OCI-LY7 (cell line): Measurements from ENCODE around the gene TRNT1. TPM values are rescaled to one million over a fixed set of nuclear protein-coding genes. Genes with fewer than 3 reads are reported as not detected.

ENCODE experiments used
- BruUV-seq: library from RNA; stranded (reverse); fragments of 400-500 nt; replicated peaks from 2 replicates; lab custom pipeline; 2021; lab: Mats Ljungman, UMichigan
- CTCF ChIA-PET: fragments of 300-600 bp; sonication (Branson Sonifier 250); formaldehyde crosslinking; loops from one replicate; lab custom pipeline; 2022; ENCODE audit warnings: antibody characterized with exemption; ENCODE audit not compliant: unreplicated experiment; lab: Charles Lee
- POLR2A ChIA-PET: fragments of 300-600 bp; sonication (Branson Sonifier 250); formaldehyde crosslinking; loops from one replicate; lab custom pipeline; 2022; ENCODE audit warnings: antibody characterized with exemption; lab: Charles Lee
- DNase-seq: peaks from one replicate; pipeline ENCODE4 v3.0.0-alpha.2; 2015; ENCODE audit warnings: low spot score
- H2AFZ ChIP-seq: fragments of 200-600 bp; sonication (generic), shearing (Covaris generic); 2 replicates; pipeline ENCODE4 v1.6.1; 2014; ENCODE audit warnings: mild to moderate bottlenecking, antibody characterized with exemption, low read length, moderate library complexity
- H3K27ac ChIP-seq: fragments of 200-600 bp; sonication (generic); 2 replicates; pipeline ENCODE4 v1.5.1; 2014; ENCODE audit warnings: mixed run types, low read depth, mild to moderate bottlenecking, moderate library complexity, low read length, inconsistent platforms; ENCODE audit not compliant: poor library complexity, severe bottlenecking
- H3K36me3 ChIP-seq: fragments of 200-600 bp; sonication (generic); 2 replicates; pipeline ENCODE4 v1.6.1; 2014; ENCODE audit warnings: mild to moderate bottlenecking, antibody characterized with exemption, low read length, moderate library complexity, mixed read lengths; ENCODE audit not compliant: insufficient read depth
- H3K4me1 ChIP-seq: fragments of 200-600 bp; sonication (generic); 2 replicates; pipeline ENCODE4 v1.5.1; 2014; ENCODE audit warnings: mild to moderate bottlenecking, low read length; ENCODE audit not compliant: insufficient read depth, poor library complexity, severe bottlenecking
- H3K4me2 ChIP-seq: fragments of 200-600 bp; sonication (generic); 2 replicates; pipeline ENCODE4 v1.6.1; 2014; ENCODE audit warnings: mild to moderate bottlenecking, low read length
- H3K4me3 ChIP-seq: fragments of 200-600 bp; sonication (generic); 2 replicates; pipeline ENCODE4 v1.5.1; 2014; ENCODE audit warnings: mild to moderate bottlenecking, low read depth, low read length; ENCODE audit not compliant: poor library complexity, severe bottlenecking
- H3K79me2 ChIP-seq: fragments of 200-600 bp; sonication (generic); 2 replicates; pipeline ENCODE4 v1.6.1; 2016; ENCODE audit warnings: low read depth, mild to moderate bottlenecking, low read length, moderate library complexity, mixed read lengths; ENCODE audit not compliant: insufficient read depth
- H3K9me2 ChIP-seq: fragments of 200-600 bp; sonication (generic); 2 replicates; pipeline ENCODE4 v1.6.1; 2016; ENCODE audit warnings: mild to moderate bottlenecking, low read length, mixed read lengths; ENCODE audit not compliant: insufficient read depth
- H3K9me3 ChIP-seq: fragments of 200-600 bp; sonication (generic); 2 replicates; pipeline ENCODE4 v1.6.1; 2014; ENCODE audit warnings: mild to moderate bottlenecking, mixed run types, low read length, mixed read lengths
- H4K20me1 ChIP-seq: fragments of 200-600 bp; sonication (generic); 2 replicates; pipeline ENCODE4 v1.6.1; 2014; ENCODE audit warnings: mild to moderate bottlenecking, antibody characterized with exemption, low read length, moderate library complexity, mixed read lengths; ENCODE audit not compliant: insufficient read depth
- CTCF ChIP-seq: fragments of 200-600 bp; sonication (generic); conservative IDR thresholded peaks from 2 replicates; pipeline ENCODE4 v1.5.1; 2014; ENCODE audit warnings: mild to moderate bottlenecking, antibody characterized with exemption, low read length, moderate library complexity, mixed read lengths
- EZH2phosphoT487 ChIP-seq: fragments of 200-600 bp; sonication (generic); IDR thresholded peaks from 2 replicates; pipeline ENCODE4 v1.6.1; 2018; ENCODE audit warnings: low read depth, borderline replicate concordance, mild to moderate bottlenecking, mixed run types, antibody characterized with exemption, low read length, moderate library complexity, mixed read lengths
- intact Hi-C: fragments of 100-400 bp; cut with micrococcal nuclease; formaldehyde crosslinking; loops from one replicate; pipeline ENCODE4 v1.10.0; 2022; ENCODE audit not compliant: unreplicated experiment
- total RNA-seq, 2 experiments: library from RNA; depleted of rRNA in 1 of 2; stranded (reverse); fragments of >200 nt in 1 of 2; shearing (Covaris generic) in 1 of 2; gene quantifications; 2 replicates each; pipeline ENCODE4 v1.2.3, GENCODE V29; 2014 to 2022

Gene TRNT1
- total RNA-seq, 2 experiments from 2014 or later = 46.5 to 58.6 TPM

GRCh38 chr3:3179407-3180094 lies 52.8 kb downstream of the TRNT1 start, which contains the start of gene CRBN:
Gene CRBN, minus strand, starts transcription at chr3:3179691. Its CDS starts 4 bp downstream, at chr3:3179687.
- TF ChIP-seq CTCF (peak; percentile 90), EZH2phosphoT487 (no peak)
- Histone ChIP-seq H3K79me2 (peaks cover 31% of the 10 kb centered on the region), H4K20me1 (peaks cover 9% of the 10 kb centered on the region; the same call in 1 of the 2 replicates), H3K9me3 (no peaks in the 10 kb centered on the region), H3K4me1 (peaks cover 19% of the 10 kb centered on the region), H2AFZ (peak within 1 kb of the TSS; percentile 98), H3K27ac (no peak within 1 kb of the TSS), H3K36me3 (peaks cover 4% of the 10 kb centered on the region; the same call in 1 of the 2 replicates), H3K4me3 (peak within 1 kb of the TSS; percentile 89), H3K9me2 (no peaks in the 10 kb centered on the region), H3K4me2 (peak within 1 kb of the TSS; percentile 83)
- BruUV-seq = no TSS peak
- CTCF ChIA-PET = no interaction called here
- DNase-seq = peak; percentile 88
- POLR2A ChIA-PET = interaction anchor here (0.6 kb wide), 2 partner anchors 34 to 79 kb away, joined by 3 to 5 read pairs; no protein-coding TSS in a partner anchor
- intact Hi-C loops = loop anchor here (5.0 kb wide), 1 partner anchor 92 kb away; no protein-coding TSS in a partner anchor

GRCh38 chr3:3180456-3180855 lies 53.7 kb downstream of the TRNT1 start:
- no peaks in the 10 kb centered on the region for H3K9me2 ChIP-seq
- peaks cover 9% of the 10 kb centered on the region; the same call in 1 of the 2 replicates for H4K20me1 ChIP-seq
- TF ChIP-seq CTCF (no peak), EZH2phosphoT487 (no peak)
- H3K4me1 ChIP-seq = peaks cover 19% of the 10 kb centered on the region
- H3K27ac ChIP-seq = no peak overlapping the region
- DNase-seq = no peak
- no peaks in the 10 kb centered on the region for H3K9me3 ChIP-seq
- ChIA-PET POLR2A (no interaction called here), CTCF (no interaction called here)
- peaks cover 31% of the 10 kb centered on the region for H3K79me2 ChIP-seq
- no peak overlapping the region for H3K4me3 ChIP-seq
- no peaks in the 10 kb centered on the region for H3K36me3 ChIP-seq
- BruUV-seq = no TSS peak
- H3K4me2 ChIP-seq = no peak overlapping the region
- H2AFZ ChIP-seq = peak overlapping the region; percentile 98
- intact Hi-C loops = no loop called here

- Histone ChIP-seq H3K4me2 (no peak overlapping the region), H3K9me3 (no peaks in the 10 kb centered on the region), H2AFZ (no peak overlapping the region), H3K4me1 (peaks cover 3% of the 10 kb centered on the region), H3K9me2 (no peaks in the 10 kb centered on the region), H3K79me2 (no peaks in the 10 kb centered on the region), H3K36me3 (no peaks in the 10 kb centered on the region), H3K27ac (no peak overlapping the region), H3K4me3 (no peak overlapping the region), H4K20me1 (no peaks in the 10 kb centered on the region)
- ChIA-PET CTCF (no interaction called here), POLR2A (interaction anchor here (0.7 kb wide), 1 partner anchor 25 kb away, joined by 3 read pairs; no protein-coding TSS in a partner anchor)
- DNase-seq = no peak
- no peak for TF ChIP-seq EZH2phosphoT487
- TF ChIP-seq CTCF = no peak
- BruUV-seq = no TSS peak
- intact Hi-C loops = no loop called here
Measured at GRCh38 chr3:3184876-3185275, 58.1 kb downstream of the TRNT1 start.
